DND-41 (cell line): ENCODE measurements around the gene TSPO.

ENCODE experiments used
- CTCF ChIP-seq: IDR thresholded peaks from 2 replicates; pipeline ENCODE4 v1.5.1; 2012; ENCODE audit warnings: borderline replicate concordance, low read length, moderate library complexity, mild to moderate bottlenecking; ENCODE audit not compliant: poor library complexity, severe bottlenecking; ENCODE audit errors: extremely low read depth
- EZH2 ChIP-seq: IDR thresholded peaks from 3 replicates; pipeline ENCODE4 v1.6.1; 2012; ENCODE audit warnings: borderline replicate concordance, low read depth, mild to moderate bottlenecking, moderate library complexity, low read length, inconsistent platforms; ENCODE audit not compliant: severe bottlenecking

DNA sequence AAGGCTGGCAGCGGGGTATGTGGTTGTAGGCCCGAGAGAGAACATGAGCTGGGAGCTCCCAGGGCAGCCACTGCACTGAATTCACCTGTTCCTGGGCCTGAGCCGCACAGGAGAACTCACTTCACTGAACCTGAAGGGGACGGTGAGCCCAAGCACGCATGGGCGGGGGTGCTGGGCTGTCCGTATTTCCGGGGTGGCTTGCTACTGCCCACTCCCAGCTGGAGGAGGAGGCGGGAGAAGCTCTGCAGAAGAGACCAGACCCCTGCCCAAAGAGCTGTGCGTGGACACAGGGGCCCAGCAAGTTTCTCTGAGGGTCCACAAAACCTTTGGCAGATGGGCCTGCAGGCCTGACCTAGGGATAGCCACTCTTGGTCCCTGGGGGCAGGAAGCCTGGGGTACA is 30.8 kb downstream of the TSPO start:
- TF ChIP-seq EZH2, result no peak
- TF ChIP-seq CTCF, result no peak
